Stimulated activated CD4-positive, alpha-beta T cell treated with anti-CD3 and anti-CD28 coated beads, Interleukin-4, amount 100 ng/mL, for 1 hour (primary cell): ENCODE measurements around the gene TRIML2.

Experiments used
- DNase-seq: peaks from one replicate; pipeline ENCODE4 v3.0.0-alpha.2; 2020

Gene TRIML2

GRCh38 chr4:188109157-188109755 lies at the start of gene TRIML2:
Gene TRIML2, minus strand, starts transcription at chr4:188109603. Its CDS starts 4,235 bp downstream, at chr4:188105368.
- DNase-seq, result no peak

- DNase-seq, result no peak
Observed at GRCh38 chr4:188158336-188158735, 48.9 kb upstream of the TRIML2 start.

- no peak for DNase-seq
Observed at GRCh38 chr4:188154668-188155405, 45.4 kb upstream of the TRIML2 start.

- DNase-seq, result no peak
Observed at GRCh38 chr4:188147776-188148175, 38.4 kb upstream of the TRIML2 start.

- DNase-seq, result no peak
Observed at GRCh38 chr4:188147176-188147575, 37.8 kb upstream of the TRIML2 start.

GRCh38 chr4:188146618-188147017 lies 37.2 kb upstream of the TRIML2 start:
- no peak for DNase-seq

GRCh38 chr4:188145601-188146000 lies 36.2 kb upstream of the TRIML2 start:
- no peak for DNase-seq

GRCh38 chr4:188143731-188144130 lies 34.3 kb upstream of the TRIML2 start:
- DNase-seq, result no peak

- DNase-seq, result no peak
Observed at GRCh38 chr4:188139671-188140070, 30.3 kb upstream of the TRIML2 start.

GRCh38 chr4:188139141-188139540 lies 29.7 kb upstream of the TRIML2 start, which contains the start of gene TRIML1:
Gene TRIML1, plus strand, starts transcription at chr4:188139441. Its CDS starts 118 bp downstream, at chr4:188139559.
- no peak for DNase-seq

GRCh38 chr4:188138227-188138626 lies 28.8 kb upstream of the TRIML2 start:
- no peak for DNase-seq

- DNase-seq, result no peak
Observed at GRCh38 chr4:188132232-188132631, 22.8 kb upstream of the TRIML2 start.

- no peak for DNase-seq
Observed at GRCh38 chr4:188130355-188130754, 21.0 kb upstream of the TRIML2 start.

- no peak for DNase-seq
Observed at GRCh38 chr4:188127214-188127874, 17.9 kb upstream of the TRIML2 start.

GRCh38 chr4:188121530-188121929 lies 12.1 kb upstream of the TRIML2 start:
- DNase-seq, result no peak

- no peak for DNase-seq
Observed at GRCh38 chr4:188117631-188118324, 8.4 kb upstream of the TRIML2 start.

- DNase-seq, result no peak
Observed at GRCh38 chr4:188113156-188113555, 3.8 kb upstream of the TRIML2 start.

GRCh38 chr4:188111955-188112354 lies 2.6 kb upstream of the TRIML2 start:
- DNase-seq, result no peak

- no peak for DNase-seq
Observed at GRCh38 chr4:188110741-188111471, 1.5 kb upstream of the TRIML2 start.

- no peak for DNase-seq
Observed at GRCh38 chr4:188110036-188110435, 633 bp upstream of the TRIML2 start.

GRCh38 chr4:188107931-188108843 lies 1.2 kb downstream of the TRIML2 start:
- DNase-seq, result no peak

GRCh38 chr4:188106454-188106853 lies 2.9 kb downstream of the TRIML2 start:
- DNase-seq, result no peak
